HG02678 (cell line): ENCODE data around the gene MYO5A.

ENCODE experiments used
- ATAC-seq: cut with Tn5 transposase; IDR thresholded peaks from one replicate; pipeline ENCODE4 v1.9.1; 2021; ENCODE audit warnings: mild to moderate bottlenecking, moderate library complexity; ENCODE audit not compliant: unreplicated experiment

The MYO5A gene

GRCh38 chr15:52378746-52379394, 149.8 kb downstream of the MYO5A start:
- ATAC-seq: peak; percentile 40

GRCh38 chr15:52370010-52370409, 158.7 kb downstream of the MYO5A start:
- ATAC-seq: no peak

- ATAC-seq: no peak
Observed at GRCh38 chr15:52369455-52369854, 159.2 kb downstream of the MYO5A start.

GRCh38 chr15:52369030-52369429, 159.7 kb downstream of the MYO5A start:
- ATAC-seq: no peak

- no peak for ATAC-seq
Observed at GRCh38 chr15:52368402-52368801, 160.3 kb downstream of the MYO5A start.

- ATAC-seq: no peak
Observed at GRCh38 chr15:52362497-52362896, 166.2 kb downstream of the MYO5A start.

- ATAC-seq: no peak
Observed at GRCh38 chr15:52361975-52362494, 166.6 kb downstream of the MYO5A start.

GRCh38 chr15:52361494-52361893, 167.2 kb downstream of the MYO5A start:
- no peak for ATAC-seq

- no peak for ATAC-seq
Observed at GRCh38 chr15:52360229-52361203, 168.2 kb downstream of the MYO5A start.

- ATAC-seq: no peak
Observed at GRCh38 chr15:52359722-52360121, 169.0 kb downstream of the MYO5A start.

GRCh38 chr15:52357949-52358348, 170.7 kb downstream of the MYO5A start:
- ATAC-seq: no peak

- ATAC-seq: no peak
Observed at GRCh38 chr15:52352086-52352485, 176.6 kb downstream of the MYO5A start.

- no peak for ATAC-seq
Observed at GRCh38 chr15:52351206-52351908, 177.3 kb downstream of the MYO5A start.

GRCh38 chr15:52350423-52350822, 178.3 kb downstream of the MYO5A start:
- no peak for ATAC-seq

- no peak for ATAC-seq
Observed at GRCh38 chr15:52349052-52349700, 179.5 kb downstream of the MYO5A start.

- ATAC-seq: no peak
Observed at GRCh38 chr15:52348056-52348745, 180.5 kb downstream of the MYO5A start.

- no peak for ATAC-seq
Observed at GRCh38 chr15:52344592-52344991, 184.1 kb downstream of the MYO5A start.

- no peak for ATAC-seq
Observed at GRCh38 chr15:52343831-52344230, 184.8 kb downstream of the MYO5A start.

GRCh38 chr15:52340093-52340492, 188.6 kb downstream of the MYO5A start:
- no peak for ATAC-seq

- ATAC-seq: no peak
Observed at GRCh38 chr15:52338891-52339290, 189.8 kb downstream of the MYO5A start.
